Transverse colon (tissue), 4 donors: ENCODE results near the gene AIF1. TPM values are rescaled to one million over a fixed set of nuclear protein-coding genes. Genes with fewer than 3 reads are reported as not detected.

Source experiments
- DNase-seq: peaks from one replicate; pipeline ENCODE4 v3.0.0-alpha.2; 2019
- H3K27ac ChIP-seq, 4 donors: fragments of 200-600 bp; sonication (generic); 2 replicates each; pipeline ENCODE4 v1.5.1; 2016 to 2018; ENCODE audit warnings: inconsistent platforms in 4 of 4
- H3K27me3 ChIP-seq: fragments of 200-600 bp; sonication (generic); 2 replicates; pipeline ENCODE4 v1.5.1; 2017; ENCODE audit warnings: inconsistent platforms
- H3K36me3 ChIP-seq, 4 donors: fragments of 200-600 bp; sonication (generic); 2 replicates each; pipeline ENCODE4 v1.5.1; 2017 to 2019; ENCODE audit warnings: inconsistent platforms in 4 of 4
- H3K4me1 ChIP-seq, 4 donors: fragments of 200-600 bp; sonication (generic); 2 replicates each; pipeline ENCODE4 v1.5.1; 2017 to 2020; ENCODE audit warnings: inconsistent platforms in 4 of 4
- H3K4me3 ChIP-seq, 4 donors: fragments of 200-600 bp; sonication (generic); 1 replicate in 1 of 4; 2 replicates in 3 of 4; pipeline versions ENCODE4 v1.5.1 to v1.6.1; 2017 to 2019; ENCODE audit warnings: inconsistent platforms in 4 of 4
- H3K9me3 ChIP-seq, 2 donors: fragments of 200-600 bp; sonication (generic); 2 replicates each; pipeline ENCODE4 v1.5.1; 2017 to 2019; ENCODE audit warnings: inconsistent platforms in 2 of 2
- CTCF ChIP-seq, 5 experiments: fragments of 200-600 bp in 3 of 5; fragments of 450-650 bp in 2 of 5; sonication (generic) in 3 of 5; IDR thresholded peaks; 1 replicate in 2 of 5; 2 replicates in 3 of 5; pipeline ENCODE4 v1.5.1; 2016 to 2017; ENCODE audit warnings: antibody characterized with exemption in 5 of 5, inconsistent platforms in 3 of 5, mild to moderate bottlenecking in 2 of 5, moderate library complexity in 1 of 5
- EP300 ChIP-seq: sonication (generic); formaldehyde crosslinking; IDR thresholded peaks from one replicate; pipeline ENCODE4 v1.6.1; 2017; ENCODE audit warnings: antibody characterized with exemption, low read depth
- POLR2A ChIP-seq: fragments of 450-650 bp; IDR thresholded peaks from one replicate; pipeline ENCODE4 v1.6.1; 2016; ENCODE audit warnings: antibody characterized with exemption, mild to moderate bottlenecking, moderate library complexity
- POLR2AphosphoS5 ChIP-seq, 3 donors: sonication (generic); formaldehyde crosslinking; IDR thresholded peaks; one replicate each; pipeline ENCODE4 v1.6.1; 2016; ENCODE audit warnings: antibody characterized with exemption in 3 of 3
- WGBS, 2 donors: methylation state at CpG; one replicate each; pipeline ENCODE4 v1.1.5; 2018; ENCODE audit warnings: low coverage in 1 of 2; 5-methylcytosine and 5-hydroxymethylcytosine counted together
- in situ Hi-C, 4 donors: fragments of 200-750 bp; cut with MboI; loops; one replicate each; pipeline versions ENCODE4 v1.15.0 to v1.15.1; 2017; ENCODE audit warnings: low sequenced_read_pairs in 3 of 4, low pct_ligation_motif_present in 1 of 4, low pct_unique_long_range_greater_than_20kb in 1 of 4
- intact Hi-C: fragments of 100-400 bp; cut with DNase I; formaldehyde crosslinking; loops from one replicate; pipeline ENCODE4 v1.15.1; 2023; ENCODE audit warnings: low total_unique reads
- total RNA-seq, 4 donors: library from RNA; depleted of rRNA; stranded (reverse); fragments of >200 nt; gene quantifications; one replicate each; pipeline ENCODE4 v1.1.0, GENCODE V29; 2016

The AIF1 gene
- total RNA-seq, 4 donors from 2014 or later, result 9.4 to 19.5 (median 17.3) TPM; not detected in 1

GRCh38 chr6:31578184-31579118, 36.6 kb upstream of the AIF1 start:
- Histone ChIP-seq H3K4me3 (no peak overlapping the region), H3K27me3 (peaks cover 7% of the 10 kb centered on the region), H3K4me1 (peaks cover 6 to 30% (median 7%) of the 10 kb centered on the region in 4 donors), H3K27ac (no peak overlapping the region), H3K36me3 (no peaks in the 10 kb centered on the region), H3K9me3 (no peaks in the 10 kb centered on the region)
- intact Hi-C loops, result no loop called here
- WGBS, 2 donors, result 60 to 77% methylated on average over 3 to 12 of the region's 12 CpGs
- DNase-seq, result no peak
- TF ChIP-seq EP300, result no peak
- no peak for TF ChIP-seq POLR2A
- TF ChIP-seq CTCF (IDR thresholded peaks at IDR 0.05), result no peak
- no peak for TF ChIP-seq POLR2AphosphoS5 (IDR thresholded peaks at IDR 0.05)
- in situ Hi-C loops, result no loop called here

GRCh38 chr6:31579119-31579505, 35.9 kb upstream of the AIF1 start:
- no peak overlapping the region for H3K27ac ChIP-seq
- H3K9me3 ChIP-seq, result no peaks in the 10 kb centered on the region
- TF ChIP-seq POLR2A (no peak), CTCF (IDR thresholded peaks at IDR 0.05) (no peak), POLR2AphosphoS5 (IDR thresholded peaks at IDR 0.05) (no peak)
- H3K36me3 ChIP-seq, result no peaks in the 10 kb centered on the region
- H3K4me1 ChIP-seq, result peaks cover 6 to 30% (median 7%) of the 10 kb centered on the region in 4 donors
- WGBS, 2 donors, result 81% methylated on average over 3 of the region's 3 CpGs; no CpG with 5 or more reads in 1 of the 2 donors
- in situ Hi-C loops, result no loop called here
- peaks cover 7% of the 10 kb centered on the region for H3K27me3 ChIP-seq
- no peak overlapping the region for H3K4me3 ChIP-seq
- no peak for DNase-seq
- intact Hi-C loops, result no loop called here

GRCh38 chr6:31579546-31580437, 35.2 kb upstream of the AIF1 start:
- Histone ChIP-seq H3K4me1 (peaks cover 6 to 27% (median 7%) of the 10 kb centered on the region in 4 donors), H3K27ac (peak overlapping the region; percentile 79 to 91 (median 86)), H3K9me3 (no peaks in the 10 kb centered on the region), H3K36me3 (no peaks in the 10 kb centered on the region), H3K4me3 (peak overlapping the region in 1 of 4 donors; percentile 96), H3K27me3 (peaks cover 7% of the 10 kb centered on the region)
- TF ChIP-seq EP300 (no peak), CTCF (IDR thresholded peaks at IDR 0.05) (no peak), POLR2A (no peak), POLR2AphosphoS5 (IDR thresholded peaks at IDR 0.05) (no peak)
- DNase-seq, result no peak
- in situ Hi-C loops, result no loop called here
- intact Hi-C loops, result loop anchor here (5.0 kb wide), 1 partner anchor 32 kb away; the partner anchor contains the start of genes ATP6V1G2 and NFKBIL1
- 57 to 82% methylated on average over 1 to 8 of the region's 8 CpGs for WGBS, 2 donors

GRCh38 chr6:31580438-31580740, 34.6 kb upstream of the AIF1 start:
- WGBS, 2 donors, result 45 to 58% methylated on average over 5 to 11 of the region's 11 CpGs
- DNase-seq, result no peak
- Histone ChIP-seq H3K4me1 (peaks cover 6 to 28% (median 7%) of the 10 kb centered on the region in 4 donors), H3K36me3 (no peaks in the 10 kb centered on the region), H3K27me3 (peaks cover 7% of the 10 kb centered on the region), H3K27ac (peak overlapping the region; percentile 79 to 91 (median 86)), H3K9me3 (no peaks in the 10 kb centered on the region), H3K4me3 (peak overlapping the region; percentile 52 to 96 (median 75))
- in situ Hi-C loops (no loop called here), intact Hi-C loops (loop anchor here (5.0 kb wide), 1 partner anchor 33 kb away; the partner anchor contains the start of genes ATP6V1G2 and NFKBIL1)
- TF ChIP-seq EP300 (no peak), CTCF (IDR thresholded peaks at IDR 0.05) (no peak), POLR2AphosphoS5 (IDR thresholded peaks at IDR 0.05) (no peak), POLR2A (no peak)
